GM23338 (cell line): ENCODE measurements around the gene RSPH1. TPM values are rescaled to one million over a fixed set of nuclear protein-coding genes. Genes with fewer than 3 reads are reported as not detected.
A peak's percentile ranks its signal among the peaks of the same experiment; 100 is the strongest.

Source experiments
- ATAC-seq: fragments of 200-7000 bp; cut with Tn5 transposase; 3 replicates; pipeline ENCODE4 v1.9.1; 2020
- DNase-seq: peaks from one replicate; pipeline ENCODE4 v3.0.0-alpha.2; 2015; ENCODE audit warnings: low spot score
- H2AFZ ChIP-seq: fragments of 200-600 bp; sonication (generic); 2 replicates; pipeline ENCODE4 v1.8.0; 2016; ENCODE audit warnings: antibody characterized with exemption, mild to moderate bottlenecking, moderate library complexity
- H3F3A ChIP-seq: fragments of 200-600 bp; sonication (generic); replicated peaks from 2 replicates; pipeline ENCODE4 v1.8.0; 2017; ENCODE audit warnings: antibody characterized with exemption, mixed run types, low read depth
- H3K27ac ChIP-seq: fragments of 200-600 bp; sonication (generic); 2 replicates; pipeline ENCODE4 v1.6.1; 2016; ENCODE audit warnings: low read depth
- H3K27me3 ChIP-seq: fragments of 200-600 bp; sonication (generic); 2 replicates; pipeline ENCODE4 v1.8.0; 2016; ENCODE audit warnings: mild to moderate bottlenecking, mixed run types, moderate library complexity; ENCODE audit not compliant: insufficient read depth
- H3K36me3 ChIP-seq: fragments of 200-600 bp; sonication (generic); 2 replicates; pipeline ENCODE4 v1.8.0; 2016; ENCODE audit warnings: mild to moderate bottlenecking; ENCODE audit not compliant: insufficient read depth
- H3K4me1 ChIP-seq: fragments of 200-600 bp; sonication (generic); 2 replicates; pipeline ENCODE4 v1.8.0; 2016; ENCODE audit warnings: mild to moderate bottlenecking, moderate library complexity; ENCODE audit not compliant: insufficient read depth
- H3K4me2 ChIP-seq: fragments of 200-600 bp; sonication (generic); 2 replicates; pipeline ENCODE4 v1.7.1; 2017; ENCODE audit warnings: mixed run types
- H3K4me3 ChIP-seq: fragments of 200-600 bp; sonication (generic); 2 replicates; pipeline ENCODE4 v1.6.1; 2016; ENCODE audit warnings: mixed run types
- H3K79me2 ChIP-seq: fragments of 200-600 bp; sonication (generic); replicated peaks from 2 replicates; pipeline ENCODE4 v1.8.0; 2017; ENCODE audit warnings: mild to moderate bottlenecking; ENCODE audit not compliant: insufficient read depth
- H3K9me2 ChIP-seq: fragments of 200-600 bp; sonication (generic); 2 replicates; pipeline ENCODE4 v1.8.0; 2017; ENCODE audit not compliant: insufficient read depth
- H4K20me1 ChIP-seq: fragments of 200-600 bp; sonication (generic); replicated peaks from 2 replicates; pipeline ENCODE4 v1.8.0; 2017; ENCODE audit warnings: mild to moderate bottlenecking; ENCODE audit not compliant: insufficient read depth
- H3K27ac Mint-ChIP-seq: 2 replicates; pipeline ENCODE4 v1.8.0; 2020; ENCODE audit warnings: inconsistent platforms, mild to moderate bottlenecking, moderate library complexity, mixed read lengths
- H3K27me3 Mint-ChIP-seq: 3 replicates; pipeline ENCODE4 v1.8.0; 2022; ENCODE audit warnings: low read depth, mild to moderate bottlenecking, moderate library complexity, mixed read lengths, inconsistent platforms; ENCODE audit not compliant: insufficient read depth, poor library complexity
- H3K36me3 Mint-ChIP-seq: 3 replicates; pipeline ENCODE4 v1.8.0; 2021; ENCODE audit warnings: low read depth, mild to moderate bottlenecking, inconsistent platforms, moderate library complexity, mixed read lengths
- H3K4me1 Mint-ChIP-seq: 3 replicates; pipeline ENCODE4 v1.8.0; 2020; ENCODE audit warnings: mild to moderate bottlenecking, inconsistent platforms, mixed read lengths
- H3K4me3 Mint-ChIP-seq: 3 replicates; pipeline ENCODE4 v1.8.0; 2021; ENCODE audit warnings: moderate library complexity, mild to moderate bottlenecking, inconsistent platforms, mixed read lengths
- H3K9me3 Mint-ChIP-seq: 3 replicates; pipeline ENCODE4 v1.8.0; 2020; ENCODE audit warnings: moderate library complexity, mild to moderate bottlenecking, inconsistent platforms, mixed read lengths
- ETS1 ChIP-seq: IDR thresholded peaks from 2 replicates; pipeline ENCODE4 v1.6.1; 2016; ENCODE audit warnings: antibody characterized with exemption
- EZH2 ChIP-seq: fragments of 200-600 bp; sonication (generic); IDR thresholded peaks from one replicate; pipeline ENCODE4 v1.8.0; 2017; ENCODE audit warnings: antibody characterized with exemption, mild to moderate bottlenecking, low read depth; ENCODE audit not compliant: unreplicated experiment
- EZH2phosphoT487 ChIP-seq: fragments of 200-600 bp; sonication (generic); IDR thresholded peaks from one replicate; pipeline ENCODE4 v1.8.1; 2018; ENCODE audit warnings: antibody characterized with exemption; ENCODE audit not compliant: unreplicated experiment
- POLR2AphosphoS5 ChIP-seq: IDR thresholded peaks from 2 replicates; pipeline ENCODE4 v1.6.1; 2016; ENCODE audit warnings: antibody characterized with exemption, low read depth
- STAT1 ChIP-seq: IDR thresholded peaks from one replicate; pipeline ENCODE4 v1.6.1; 2016; ENCODE audit warnings: antibody characterized with exemption; ENCODE audit not compliant: unreplicated experiment
- ZNF331 ChIP-seq: fragments of 250-450 bp; sonication (Bioruptor Pico); IDR thresholded peaks from 2 replicates; pipeline ENCODE4 v1.5.0; 2020; ENCODE audit warnings: low read depth, mild to moderate bottlenecking, moderate library complexity
- polyA plus RNA-seq: library from polyadenylated mRNA; unstranded; fragments of >200 nt; fragmentation: Nextera tagmentation; extraction: Ambion mirVana; gene quantifications from 2 replicates; pipeline ENCODE4 v1.2.1, GENCODE V29; 2016
- total RNA-seq: library from RNA; depleted of rRNA; stranded (reverse); fragments of >200 nt; shearing (Covaris generic); gene quantifications from 2 replicates; pipeline ENCODE4 v1.2.3, GENCODE V29; 2014
- TF ChIP-seq, protein P1 (sequence below), 2 experiments: fragments of 200-600 bp in 1 of 2; sonication (generic) in 1 of 2; conservative IDR thresholded peaks; 2 replicates each; pipeline versions ENCODE4 v1.5.1 to v1.6.1; 2016 to 2017; ENCODE audit warnings: antibody characterized with exemption in 2 of 2, low read depth in 2 of 2, mild to moderate bottlenecking in 2 of 2, moderate library complexity in 1 of 2

RSPH1 gene
- total and polyA plus RNA-seq, 2 experiments from 2014 or later, result 0.23 TPM; not detected in 1

GRCh38 chr21:42537106-42537742 is 41.2 kb upstream of the RSPH1 start:
- ATAC-seq (no peak), DNase-seq (no peak)
- H3K27ac ChIP-seq, result no peak overlapping the region

DNA sequence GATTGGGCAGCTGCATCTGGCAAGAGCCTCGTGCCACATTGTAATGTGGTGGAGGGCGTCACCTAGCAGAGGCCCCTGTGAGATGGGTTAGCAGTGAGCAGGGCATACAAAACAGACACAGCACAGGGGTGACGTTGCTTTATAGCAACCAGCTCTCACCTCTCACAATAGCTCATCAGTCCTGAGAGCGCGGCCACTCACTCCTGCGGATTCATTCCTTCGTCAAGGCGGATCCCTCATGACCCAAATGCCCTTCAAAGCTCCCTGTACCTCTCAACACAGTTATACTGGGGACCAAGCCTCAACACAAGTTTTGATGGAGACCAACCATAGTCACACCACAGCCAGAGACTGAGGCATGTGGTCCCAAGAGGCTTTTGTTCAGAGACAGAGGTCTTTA is 40.6 kb upstream of the RSPH1 start:
- H4K20me1 ChIP-seq, result peaks cover 12% of the 10 kb centered on the region
- no peaks in the 10 kb centered on the region for H3K27me3 ChIP-seq
- no peak for TF ChIP-seq POLR2AphosphoS5
- no peak for TF ChIP-seq STAT1
- no peak for TF ChIP-seq ZNF331 (CRISPR knock-in tag)
- no peak for TF ChIP-seq EZH2phosphoT487
- no peak for TF ChIP-seq ETS1
- TF ChIP-seq, protein P1, sequence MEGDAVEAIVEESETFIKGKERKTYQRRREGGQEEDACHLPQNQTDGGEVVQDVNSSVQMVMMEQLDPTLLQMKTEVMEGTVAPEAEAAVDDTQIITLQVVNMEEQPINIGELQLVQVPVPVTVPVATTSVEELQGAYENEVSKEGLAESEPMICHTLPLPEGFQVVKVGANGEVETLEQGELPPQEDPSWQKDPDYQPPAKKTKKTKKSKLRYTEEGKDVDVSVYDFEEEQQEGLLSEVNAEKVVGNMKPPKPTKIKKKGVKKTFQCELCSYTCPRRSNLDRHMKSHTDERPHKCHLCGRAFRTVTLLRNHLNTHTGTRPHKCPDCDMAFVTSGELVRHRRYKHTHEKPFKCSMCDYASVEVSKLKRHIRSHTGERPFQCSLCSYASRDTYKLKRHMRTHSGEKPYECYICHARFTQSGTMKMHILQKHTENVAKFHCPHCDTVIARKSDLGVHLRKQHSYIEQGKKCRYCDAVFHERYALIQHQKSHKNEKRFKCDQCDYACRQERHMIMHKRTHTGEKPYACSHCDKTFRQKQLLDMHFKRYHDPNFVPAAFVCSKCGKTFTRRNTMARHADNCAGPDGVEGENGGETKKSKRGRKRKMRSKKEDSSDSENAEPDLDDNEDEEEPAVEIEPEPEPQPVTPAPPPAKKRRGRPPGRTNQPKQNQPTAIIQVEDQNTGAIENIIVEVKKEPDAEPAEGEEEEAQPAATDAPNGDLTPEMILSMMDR (conservative IDR thresholded peaks at IDR 0.05; ENCODE audit: low read depth in 2 of 2), result no peak
- ATAC-seq, result no peak
- H3K4me3 ChIP-seq, result no peak overlapping the region
- no peak overlapping the region for H3K27ac ChIP-seq
- Mint-ChIP-seq H3K27me3 (peaks cover 4% of the 10 kb centered on the region), H3K36me3 (peaks cover 26% of the 10 kb centered on the region), H3K4me1 (peaks cover 10% of the 10 kb centered on the region), H3K27ac (no peak overlapping the region), H3K4me3 (no peak overlapping the region), H3K9me3 (no peaks in the 10 kb centered on the region)
- no peak overlapping the region for H2AFZ ChIP-seq
- H3K4me2 ChIP-seq, result no peak overlapping the region
- H3K4me1 ChIP-seq, result no peaks in the 10 kb centered on the region
- peaks cover 5% of the 10 kb centered on the region; the same call in 1 of the 2 replicates for H3K79me2 ChIP-seq
- no peaks in the 10 kb centered on the region for H3K36me3 ChIP-seq
- H3F3A ChIP-seq, result no peaks in the 10 kb centered on the region
- no peaks in the 10 kb centered on the region for H3K9me2 ChIP-seq
- no peak for DNase-seq

More at GRCh38 chr21:42537106-42537742, 41.2 kb upstream of the RSPH1 start:
- Histone ChIP-seq H3K9me2 (no peaks in the 10 kb centered on the region), H4K20me1 (peaks cover 12% of the 10 kb centered on the region), H3K4me1 (no peaks in the 10 kb centered on the region), H3K4me3 (no peak overlapping the region), H2AFZ (no peak overlapping the region), H3K27me3 (no peaks in the 10 kb centered on the region), H3K4me2 (no peak overlapping the region), H3F3A (no peaks in the 10 kb centered on the region), H3K36me3 (no peaks in the 10 kb centered on the region; the same call in 1 of the 2 replicates), H3K79me2 (peaks cover under 1% of the 10 kb centered on the region; the same call in 1 of the 2 replicates)
- no peak overlapping the region for H3K27ac Mint-ChIP-seq
- H3K4me1 Mint-ChIP-seq, result peaks cover 6% of the 10 kb centered on the region
- H3K9me3 Mint-ChIP-seq, result no peaks in the 10 kb centered on the region
- peaks cover 4% of the 10 kb centered on the region for H3K27me3 Mint-ChIP-seq
- H3K36me3 Mint-ChIP-seq, result peaks cover 28% of the 10 kb centered on the region
- TF ChIP-seq EZH2, result no peak
- TF ChIP-seq, protein P1 (conservative IDR thresholded peaks at IDR 0.05; ENCODE audit: low read depth in 2 of 2), result peak; percentile 21 to 51; a peak in 2 of 4 replicates
- no peak overlapping the region for H3K4me3 Mint-ChIP-seq
